ENCODE results near the gene STRA8.
A peak's percentile ranks its signal among the peaks of the same experiment; 100 is the strongest.

STRA8 gene

DNA sequence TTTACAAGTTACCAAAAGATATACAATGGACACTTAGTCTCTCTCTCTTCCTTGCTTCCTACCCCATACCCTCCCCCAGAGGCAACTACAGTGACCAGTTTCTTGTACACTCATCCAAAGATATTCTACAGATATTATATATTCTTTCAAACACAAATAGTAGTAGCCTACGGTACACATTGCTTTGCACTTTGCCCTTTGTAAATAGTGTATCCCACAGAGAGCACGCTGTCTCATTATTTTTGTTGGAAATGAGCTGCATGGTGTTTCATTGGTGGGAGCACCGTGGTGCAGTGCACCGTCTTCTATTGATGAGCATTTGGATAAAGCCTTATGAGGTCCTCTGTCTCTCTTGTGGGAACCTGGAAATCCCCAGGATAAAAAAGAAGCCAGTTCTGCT is 24.2 kb downstream of the STRA8 start:
- no peak overlapping the region for H3K4me3 ChIP-seq
- TF ChIP-seq, protein P1, sequence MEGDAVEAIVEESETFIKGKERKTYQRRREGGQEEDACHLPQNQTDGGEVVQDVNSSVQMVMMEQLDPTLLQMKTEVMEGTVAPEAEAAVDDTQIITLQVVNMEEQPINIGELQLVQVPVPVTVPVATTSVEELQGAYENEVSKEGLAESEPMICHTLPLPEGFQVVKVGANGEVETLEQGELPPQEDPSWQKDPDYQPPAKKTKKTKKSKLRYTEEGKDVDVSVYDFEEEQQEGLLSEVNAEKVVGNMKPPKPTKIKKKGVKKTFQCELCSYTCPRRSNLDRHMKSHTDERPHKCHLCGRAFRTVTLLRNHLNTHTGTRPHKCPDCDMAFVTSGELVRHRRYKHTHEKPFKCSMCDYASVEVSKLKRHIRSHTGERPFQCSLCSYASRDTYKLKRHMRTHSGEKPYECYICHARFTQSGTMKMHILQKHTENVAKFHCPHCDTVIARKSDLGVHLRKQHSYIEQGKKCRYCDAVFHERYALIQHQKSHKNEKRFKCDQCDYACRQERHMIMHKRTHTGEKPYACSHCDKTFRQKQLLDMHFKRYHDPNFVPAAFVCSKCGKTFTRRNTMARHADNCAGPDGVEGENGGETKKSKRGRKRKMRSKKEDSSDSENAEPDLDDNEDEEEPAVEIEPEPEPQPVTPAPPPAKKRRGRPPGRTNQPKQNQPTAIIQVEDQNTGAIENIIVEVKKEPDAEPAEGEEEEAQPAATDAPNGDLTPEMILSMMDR (IDR thresholded peaks at IDR 0.05) = no peak
- no peaks in the 10 kb centered on the region for H3K36me3 ChIP-seq
- H3K27ac ChIP-seq = no peak overlapping the region
- no peak for DNase-seq
- H3K9me3 ChIP-seq = no peaks in the 10 kb centered on the region
- intact Hi-C loops (cut with DNase I; ENCODE audit: low total_unique reads) = no loop called here
- H3K4me1 ChIP-seq = peaks cover 0 to 29% (median 22%) of the 10 kb centered on the region in 4 donors
- H3K27me3 ChIP-seq = no peaks in the 10 kb centered on the region

DNA sequence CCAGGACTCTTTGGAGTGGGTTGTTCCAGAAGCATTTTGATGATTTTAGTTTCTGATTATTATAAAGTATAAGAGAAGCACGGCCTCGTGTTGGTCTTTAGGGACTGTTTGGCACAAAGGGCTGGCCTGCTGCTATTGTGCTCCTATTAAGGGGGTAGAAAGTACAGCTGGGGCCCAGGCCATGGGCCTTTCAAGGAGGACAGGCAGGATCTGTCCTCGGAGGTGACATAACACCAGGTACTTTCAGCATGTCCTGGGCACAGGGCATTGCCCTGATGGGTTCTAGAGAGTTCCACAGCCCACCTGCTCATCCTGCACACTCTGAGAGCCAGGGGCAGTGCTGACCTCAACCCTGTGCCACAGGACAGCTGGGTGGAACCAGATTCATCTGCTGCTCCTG is 24.9 kb downstream of the STRA8 start:
- Histone ChIP-seq H3K27ac (no peak overlapping the region), H3K4me1 (peaks cover 0 to 22% (median 15%) of the 10 kb centered on the region in 4 donors), H3K4me3 (no peak overlapping the region), H3K36me3 (no peaks in the 10 kb centered on the region), H3K27me3 (no peaks in the 10 kb centered on the region), H3K9me3 (no peaks in the 10 kb centered on the region)
- intact Hi-C loops (cut with DNase I; ENCODE audit: low total_unique reads) = no loop called here
- no peak for DNase-seq
- TF ChIP-seq, protein P1 (IDR thresholded peaks at IDR 0.05) = no peak

DNA sequence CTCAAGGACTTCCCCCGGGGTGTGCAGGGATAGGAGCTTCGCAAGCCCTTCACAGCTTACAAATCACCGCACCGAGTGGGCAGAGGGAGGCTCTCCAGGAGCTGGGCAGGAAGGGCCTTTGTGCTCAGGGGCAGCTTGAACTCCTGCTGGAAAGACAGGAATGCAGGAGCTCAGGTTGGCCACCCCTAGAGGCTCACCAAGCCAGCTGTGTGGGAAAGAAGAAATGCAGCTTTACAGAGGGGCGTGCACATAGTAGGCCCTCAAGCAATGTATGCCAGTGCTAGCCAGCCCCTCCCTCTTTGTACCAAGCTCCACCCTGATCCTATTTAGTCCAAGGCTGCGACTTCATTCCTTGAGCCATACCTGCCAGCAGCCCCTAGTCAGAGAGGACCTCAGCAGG is 26.1 kb downstream of the STRA8 start:
- H3K27ac ChIP-seq = no peak overlapping the region
- TF ChIP-seq, protein P1 (IDR thresholded peaks at IDR 0.05) = no peak
- no peak for DNase-seq
- no peaks in the 10 kb centered on the region for H3K36me3 ChIP-seq
- no peak overlapping the region for H3K4me3 ChIP-seq
- no peaks in the 10 kb centered on the region for H3K27me3 ChIP-seq
- H3K4me1 ChIP-seq = peaks cover 0 to 10% (median 6%) of the 10 kb centered on the region in 4 donors
- no peaks in the 10 kb centered on the region for H3K9me3 ChIP-seq
- intact Hi-C loops (cut with DNase I; ENCODE audit: low total_unique reads) = no loop called here

DNA sequence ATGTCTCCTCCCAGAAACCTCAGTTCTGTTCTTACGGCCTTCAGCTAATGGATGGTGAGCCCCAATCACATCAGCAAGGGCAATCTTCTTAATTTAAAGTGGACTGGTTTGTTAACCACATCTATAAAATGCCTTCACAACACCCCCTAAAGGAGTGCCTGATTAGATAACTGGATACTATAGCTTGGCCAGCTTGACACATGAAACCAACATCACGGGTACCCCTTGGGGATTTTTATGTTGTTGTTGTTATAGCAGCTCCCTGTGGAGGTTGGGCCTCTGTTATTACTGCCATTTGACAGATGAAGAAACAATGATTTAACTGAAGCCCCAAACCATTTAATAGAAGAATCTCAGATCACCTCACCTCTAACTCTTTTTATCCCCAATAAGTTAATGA is 26.8 kb downstream of the STRA8 start:
- intact Hi-C loops (cut with DNase I; ENCODE audit: low total_unique reads) = no loop called here
- H3K4me1 ChIP-seq = peaks cover 0 to 3% (median 0%) of the 10 kb centered on the region in 4 donors
- no peaks in the 10 kb centered on the region for H3K36me3 ChIP-seq
- H3K4me3 ChIP-seq = no peak overlapping the region
- no peaks in the 10 kb centered on the region for H3K9me3 ChIP-seq
- TF ChIP-seq, protein P1 (IDR thresholded peaks at IDR 0.05) = no peak
- H3K27ac ChIP-seq = no peak overlapping the region
- no peaks in the 10 kb centered on the region for H3K27me3 ChIP-seq
- DNase-seq = no peak

DNA sequence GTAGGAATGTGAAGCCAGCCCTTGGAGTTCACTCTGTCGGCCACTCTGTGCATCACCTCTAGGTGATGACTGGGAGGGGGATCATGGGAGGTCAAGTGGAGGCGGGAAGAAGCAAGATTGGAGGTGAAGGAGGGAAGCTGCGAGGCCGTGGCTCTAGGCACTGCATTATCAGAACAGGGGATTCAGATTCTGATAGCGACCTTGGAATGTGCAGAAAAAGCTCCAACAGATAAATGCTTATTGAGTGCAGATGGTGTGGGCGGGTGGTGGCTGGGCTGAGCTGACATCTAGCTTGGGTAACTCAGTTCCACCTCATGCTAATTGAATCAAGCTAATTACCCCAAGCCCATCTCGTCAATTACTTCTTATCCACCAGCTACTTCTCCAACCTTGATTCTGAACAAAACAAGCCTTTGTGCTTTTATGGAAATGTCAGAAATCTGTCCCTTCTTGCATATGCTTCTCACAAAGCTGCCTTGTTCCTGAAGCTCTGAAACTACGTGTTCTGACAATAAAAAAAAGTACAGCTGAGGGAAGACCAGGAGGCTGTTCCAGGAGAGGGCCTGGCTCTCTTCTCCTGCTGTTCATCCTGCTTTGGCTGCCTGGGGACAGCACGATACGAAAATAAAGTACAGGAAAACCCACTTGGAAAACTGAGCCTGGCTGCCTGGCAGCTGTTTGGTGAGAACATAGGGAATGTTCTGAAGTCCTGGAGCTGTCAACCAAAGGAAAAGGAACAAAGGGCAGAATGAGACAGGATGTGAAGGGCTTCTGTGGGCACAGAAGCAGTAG is 27.5 kb downstream of the STRA8 start:
- H3K4me1 ChIP-seq = no peaks in the 10 kb centered on the region
- H3K36me3 ChIP-seq = no peaks in the 10 kb centered on the region
- TF ChIP-seq, protein P1 (IDR thresholded peaks at IDR 0.05) = no peak
- no peak for DNase-seq
- H3K4me3 ChIP-seq = no peak overlapping the region
- peak overlapping the region in 1 of 2 donors; percentile 21 for H3K27ac ChIP-seq
- H3K27me3 ChIP-seq = no peaks in the 10 kb centered on the region
- no peaks in the 10 kb centered on the region for H3K9me3 ChIP-seq
- intact Hi-C loops (cut with DNase I; ENCODE audit: low total_unique reads) = no loop called here

All from tibial artery (tissue), 4 donors.